Measurements from ENCODE around the gene GRID1.
"Not testable (repeated sequence)": the region's sequence is repeated elsewhere in the genome, so short reads cannot be mapped to it uniquely, and the experiment has no call there.

GRID1 gene

GRCh38 chr10:86037096-86037495 is 329.5 kb downstream of the GRID1 start:
- no peak overlapping the region for H3K4me3 ChIP-seq (ENCODE audit: low read length)
- no peak for DNase-seq (ENCODE audit: low read depth)
- no peak for TF ChIP-seq CTCF (IDR thresholded peaks at IDR 0.05; ENCODE audit: insufficient read depth, low read depth, low read length, missing control alignments)

- H3K4me3 ChIP-seq (ENCODE audit: low read length) = no peak overlapping the region
- no peak for DNase-seq (ENCODE audit: low read depth)
- no peak for TF ChIP-seq CTCF (IDR thresholded peaks at IDR 0.05; ENCODE audit: insufficient read depth, low read depth, low read length, missing control alignments)
Observed at GRCh38 chr10:86036544-86036831, 330.1 kb downstream of the GRID1 start.

GRCh38 chr10:86035791-86036543 is 330.6 kb downstream of the GRID1 start:
- DNase-seq (ENCODE audit: low read depth) = no peak
- TF ChIP-seq CTCF (IDR thresholded peaks at IDR 0.05; ENCODE audit: insufficient read depth, low read depth, low read length, missing control alignments) = no peak
- no peak overlapping the region for H3K4me3 ChIP-seq (ENCODE audit: low read length)

GRCh38 chr10:86034710-86035109 is 331.9 kb downstream of the GRID1 start:
- no peak for DNase-seq (ENCODE audit: low read depth)
- no peak for TF ChIP-seq CTCF (IDR thresholded peaks at IDR 0.05; ENCODE audit: insufficient read depth, low read depth, low read length, missing control alignments)
- H3K4me3 ChIP-seq (ENCODE audit: low read length) = no peak overlapping the region

- no peak for DNase-seq (ENCODE audit: low read depth)
- no peak overlapping the region for H3K4me3 ChIP-seq (ENCODE audit: low read length)
- TF ChIP-seq CTCF (IDR thresholded peaks at IDR 0.05; ENCODE audit: insufficient read depth, low read depth, low read length, missing control alignments) = no peak
Observed at GRCh38 chr10:86033581-86033980, 333.0 kb downstream of the GRID1 start.

GRCh38 chr10:86032087-86032486 is 334.5 kb downstream of the GRID1 start:
- H3K4me3 ChIP-seq (ENCODE audit: low read length); DNase-seq (ENCODE audit: low read depth): not testable (repeated sequence)

- H3K4me3 ChIP-seq (ENCODE audit: low read length) = no peak overlapping the region
- DNase-seq (ENCODE audit: low read depth) = no peak
- no peak for TF ChIP-seq CTCF (IDR thresholded peaks at IDR 0.05; ENCODE audit: insufficient read depth, low read depth, low read length, missing control alignments)
Observed at GRCh38 chr10:86030312-86030711, 336.3 kb downstream of the GRID1 start.
